GM18909 (cell line): ENCODE results near the gene XKR8.

Experiments used
- ATAC-seq: cut with Tn5 transposase; IDR thresholded peaks from one replicate; pipeline ENCODE4 v1.9.1; 2021; ENCODE audit warnings: mild to moderate bottlenecking; ENCODE audit not compliant: unreplicated experiment, poor library complexity

XKR8 gene

DNA sequence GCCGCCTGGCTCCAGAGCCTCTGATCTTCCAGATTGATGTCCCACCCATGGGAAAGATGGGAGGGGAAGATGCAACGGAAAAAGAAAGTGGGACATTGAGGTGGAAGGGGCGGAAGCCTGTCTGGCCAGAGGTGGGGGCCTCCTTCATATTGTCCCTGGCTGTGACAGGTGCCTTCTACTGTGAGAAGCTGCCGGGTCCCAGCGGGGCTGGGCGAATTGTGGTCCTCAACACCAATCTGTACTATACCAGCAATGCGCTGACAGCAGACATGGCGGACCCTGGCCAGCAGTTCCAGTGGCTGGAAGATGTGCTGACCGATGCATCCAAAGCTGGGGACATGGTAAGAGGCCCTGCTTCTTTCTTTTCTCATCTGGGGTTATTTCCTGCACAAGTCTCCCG lies 5.6 kb upstream of the XKR8 start:
- no peak for ATAC-seq

DNA sequence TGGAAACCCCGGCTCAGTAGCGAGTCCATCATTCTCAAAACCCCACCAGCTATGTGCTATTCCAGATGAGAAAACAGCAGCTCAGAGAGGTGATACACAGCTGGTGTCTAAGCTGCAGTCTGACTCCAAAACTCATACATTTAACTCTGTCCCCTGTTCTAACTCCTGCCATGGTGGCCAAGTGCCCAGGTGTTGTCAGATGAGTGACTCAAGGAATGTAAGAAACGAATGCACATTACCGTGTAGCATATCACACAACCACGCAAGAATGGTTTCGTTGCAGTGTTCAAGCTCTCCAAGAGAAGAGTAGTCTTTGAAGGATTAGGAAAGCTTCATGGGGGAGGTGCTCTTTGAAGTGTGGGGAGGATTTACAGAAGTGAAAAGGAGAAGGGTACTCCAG lies 4.7 kb upstream of the XKR8 start:
- no peak for ATAC-seq

DNA sequence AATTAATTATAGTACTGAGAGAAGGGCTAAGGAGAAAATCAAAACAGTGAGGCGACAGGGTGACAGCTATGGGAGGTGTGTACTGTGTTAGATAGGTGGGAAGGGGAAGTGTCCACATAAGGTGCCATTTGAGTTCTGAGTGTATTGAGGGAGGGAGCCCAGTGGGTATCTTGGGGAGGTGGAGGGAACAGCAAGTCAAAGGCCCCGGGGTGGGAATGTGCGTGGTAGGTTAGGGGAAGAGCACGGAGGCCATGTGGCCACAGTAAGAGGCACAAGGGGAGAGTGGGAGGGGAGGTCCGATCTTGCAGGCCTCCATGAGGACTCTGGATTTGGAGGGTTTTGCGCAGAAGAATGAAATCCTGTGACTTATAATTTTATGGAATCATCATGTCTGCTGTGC lies 3.0 kb upstream of the XKR8 start:
- no peak for ATAC-seq

DNA sequence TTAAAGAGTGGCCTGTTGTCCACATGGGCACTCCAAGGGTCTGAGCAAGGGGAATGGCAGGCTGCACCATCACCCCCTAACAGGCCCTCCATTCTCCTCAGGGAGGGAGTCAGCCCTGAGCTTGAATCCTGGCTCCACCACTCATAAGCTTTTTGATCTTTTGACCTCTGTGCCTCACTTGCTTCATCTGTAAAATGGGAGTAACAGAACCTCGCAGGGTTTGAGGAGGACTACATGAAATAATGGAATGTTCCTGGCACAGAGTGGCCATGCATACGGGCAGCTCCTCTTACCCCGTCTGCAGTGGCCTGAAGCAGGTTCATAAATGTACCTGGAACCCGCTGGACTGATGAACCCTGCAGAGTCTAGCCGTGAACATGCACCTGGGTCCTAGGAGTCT lies 2.1 kb upstream of the XKR8 start:
- no peak for ATAC-seq

DNA sequence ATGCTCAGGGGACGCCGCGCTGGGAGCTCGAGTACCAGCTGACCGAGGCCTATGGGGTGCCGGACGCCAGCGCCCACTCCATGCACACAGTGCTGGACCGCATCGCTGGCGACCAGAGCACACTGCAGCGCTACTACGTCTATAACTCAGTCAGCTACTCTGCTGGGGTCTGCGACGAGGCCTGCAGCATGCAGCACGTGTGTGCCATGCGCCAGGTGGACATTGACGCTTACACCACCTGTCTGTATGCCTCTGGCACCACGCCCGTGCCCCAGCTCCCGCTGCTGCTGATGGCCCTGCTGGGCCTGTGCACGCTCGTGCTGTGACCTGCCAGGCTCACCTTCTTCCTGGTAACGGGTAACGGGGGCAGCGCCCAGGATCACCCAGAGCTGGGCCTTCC lies 1.3 kb upstream of the XKR8 start:
- ATAC-seq, result no peak

DNA sequence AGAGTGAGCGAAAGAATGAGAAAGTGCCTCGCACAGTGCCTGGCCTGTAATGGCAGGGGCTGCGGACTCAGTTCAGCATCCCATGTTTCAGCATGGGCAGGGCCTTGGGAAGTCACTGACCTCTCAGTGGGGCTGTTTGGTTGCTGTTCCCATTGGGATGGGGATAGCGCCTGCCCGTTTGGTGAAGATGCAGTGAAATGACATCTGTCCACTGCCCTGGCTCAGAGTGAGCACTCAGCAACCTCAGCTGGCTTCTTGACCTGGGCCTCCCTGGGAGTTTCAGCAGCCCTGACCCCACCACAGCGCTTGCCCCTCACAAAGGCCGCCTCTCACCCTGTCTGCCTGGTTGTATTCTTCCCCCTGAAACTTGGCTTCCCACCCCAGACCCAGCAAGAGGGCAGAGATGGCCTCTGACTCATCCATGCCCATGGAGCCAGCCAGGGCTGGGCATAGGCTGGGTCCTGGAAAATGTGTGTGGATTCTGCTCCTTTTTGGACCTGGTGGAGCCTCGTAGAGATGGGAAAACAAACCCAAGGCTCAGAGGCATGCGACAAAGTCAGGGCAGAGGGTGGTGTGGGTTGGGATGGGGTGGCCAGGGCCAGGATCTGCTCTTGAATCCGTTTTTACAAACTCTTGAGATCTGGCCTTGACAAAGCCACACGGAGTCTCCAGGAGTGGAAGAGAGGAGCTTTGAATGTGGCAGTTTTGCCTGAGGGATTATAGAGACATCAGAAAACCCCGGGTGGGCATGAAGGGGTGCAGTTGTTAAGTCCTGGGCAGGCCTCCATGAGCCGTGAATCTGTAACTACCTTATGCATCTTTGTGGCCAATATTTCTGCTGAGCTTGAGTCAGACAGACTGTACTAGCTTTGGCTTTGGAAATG lies 1.2 kb downstream of the XKR8 start:
- ATAC-seq, result no peak

DNA sequence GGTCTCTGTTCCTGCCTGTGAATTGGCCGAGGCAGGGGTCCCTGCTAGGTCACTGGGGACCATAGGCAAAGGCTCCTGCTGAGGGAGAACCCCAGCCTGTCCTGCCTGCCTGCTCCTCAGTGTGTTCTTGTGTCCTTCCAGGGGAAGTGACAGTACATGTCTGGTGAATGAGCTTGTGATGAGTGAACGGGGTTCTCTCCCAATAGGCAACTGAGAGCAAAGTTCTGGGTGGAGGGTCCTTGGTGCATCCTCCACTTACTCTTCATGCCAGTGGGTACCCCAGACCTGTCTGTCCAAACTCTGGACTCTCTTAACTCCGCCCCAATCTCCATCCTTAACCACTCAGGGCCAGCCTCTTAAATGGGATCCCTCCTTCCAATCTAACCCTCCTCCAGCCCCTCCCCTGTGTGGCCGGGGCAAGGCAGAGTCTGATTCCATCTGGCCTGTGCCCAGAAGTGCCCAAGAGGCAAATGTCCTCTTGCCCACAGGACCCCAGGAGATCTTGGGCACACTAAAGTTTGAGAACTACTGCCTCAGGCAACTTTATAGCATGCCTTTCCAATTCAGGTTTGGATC lies 2.0 kb downstream of the XKR8 start:
- no peak for ATAC-seq

DNA sequence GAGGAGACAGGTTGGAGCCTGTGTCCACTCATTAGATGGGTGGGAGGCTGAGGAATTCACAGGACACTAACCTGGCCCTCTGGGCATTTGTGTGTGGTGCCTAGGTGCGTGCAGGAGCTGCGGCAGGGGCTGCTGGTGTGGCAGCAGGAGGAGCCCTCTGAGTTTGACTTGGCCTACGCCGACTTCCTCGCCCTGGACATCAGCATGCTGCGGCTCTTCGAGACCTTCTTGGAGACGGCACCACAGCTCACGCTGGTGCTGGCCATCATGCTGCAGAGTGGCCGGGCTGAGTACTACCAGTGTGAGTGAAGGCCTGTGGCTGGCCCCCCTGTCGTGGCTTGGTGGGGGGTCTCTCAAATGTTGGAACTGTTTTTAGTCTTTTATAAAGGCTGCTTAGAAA lies 3.6 kb downstream of the XKR8 start:
- no peak for ATAC-seq

DNA sequence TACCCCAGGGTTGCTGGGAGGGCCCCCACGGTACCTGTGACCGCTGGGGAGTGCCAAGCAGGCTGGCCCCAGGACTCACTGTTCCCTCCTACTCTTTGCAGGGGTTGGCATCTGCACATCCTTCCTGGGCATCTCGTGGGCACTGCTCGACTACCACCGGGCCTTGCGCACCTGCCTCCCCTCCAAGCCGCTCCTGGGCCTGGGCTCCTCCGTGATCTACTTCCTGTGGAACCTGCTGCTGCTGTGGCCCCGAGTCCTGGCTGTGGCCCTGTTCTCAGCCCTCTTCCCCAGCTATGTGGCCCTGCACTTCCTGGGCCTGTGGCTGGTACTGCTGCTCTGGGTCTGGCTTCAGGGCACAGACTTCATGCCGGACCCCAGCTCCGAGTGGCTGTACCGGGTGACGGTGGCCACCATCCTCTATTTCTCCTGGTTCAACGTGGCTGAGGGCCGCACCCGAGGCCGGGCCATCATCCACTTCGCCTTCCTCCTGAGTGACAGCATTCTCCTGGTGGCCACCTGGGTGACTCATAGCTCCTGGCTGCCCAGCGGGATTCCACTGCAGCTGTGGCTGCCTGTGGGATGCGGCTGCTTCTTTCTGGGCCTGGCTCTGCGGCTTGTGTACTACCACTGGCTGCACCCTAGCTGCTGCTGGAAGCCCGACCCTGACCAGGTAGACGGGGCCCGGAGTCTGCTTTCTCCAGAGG lies 6.8 kb downstream of the XKR8 start:
- ATAC-seq, result no peak

DNA sequence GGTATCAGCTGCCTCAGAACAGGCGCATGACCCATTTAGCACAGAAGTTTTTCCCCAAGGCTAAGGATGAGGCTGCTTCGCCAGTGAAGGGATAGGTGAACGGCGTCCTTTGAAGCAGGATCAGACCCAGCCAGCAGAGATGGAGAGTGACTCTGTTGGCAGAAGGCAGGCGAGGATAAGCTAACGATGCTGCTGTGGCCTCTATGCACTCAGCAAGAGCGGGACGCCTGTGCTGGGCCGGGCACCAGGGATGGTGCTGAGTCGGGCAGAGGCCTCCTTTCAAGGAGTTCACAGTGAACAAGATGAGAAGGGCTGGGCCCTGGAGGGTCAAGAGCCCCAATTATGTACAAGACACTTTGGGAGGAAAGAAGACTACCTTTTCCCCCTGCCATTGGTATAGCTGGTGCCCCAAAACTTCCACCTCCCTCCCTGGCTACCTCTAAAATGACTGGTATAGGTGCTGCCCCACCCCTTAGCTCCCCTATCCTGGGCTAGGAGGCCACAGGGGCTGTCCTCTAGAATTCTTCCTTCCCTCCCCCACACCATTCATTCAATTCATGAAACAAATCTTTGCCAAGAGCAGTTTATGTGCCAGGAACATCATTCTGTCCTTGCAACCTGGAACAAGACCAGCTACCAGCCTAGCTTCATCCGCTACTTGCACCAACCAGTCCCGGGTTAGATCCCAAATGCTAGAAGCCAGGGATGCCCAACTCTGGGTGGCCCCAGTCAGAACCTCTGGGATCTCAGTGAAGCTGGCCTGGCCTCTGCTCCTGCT lies 7.5 kb downstream of the XKR8 start:
- no peak for ATAC-seq

DNA sequence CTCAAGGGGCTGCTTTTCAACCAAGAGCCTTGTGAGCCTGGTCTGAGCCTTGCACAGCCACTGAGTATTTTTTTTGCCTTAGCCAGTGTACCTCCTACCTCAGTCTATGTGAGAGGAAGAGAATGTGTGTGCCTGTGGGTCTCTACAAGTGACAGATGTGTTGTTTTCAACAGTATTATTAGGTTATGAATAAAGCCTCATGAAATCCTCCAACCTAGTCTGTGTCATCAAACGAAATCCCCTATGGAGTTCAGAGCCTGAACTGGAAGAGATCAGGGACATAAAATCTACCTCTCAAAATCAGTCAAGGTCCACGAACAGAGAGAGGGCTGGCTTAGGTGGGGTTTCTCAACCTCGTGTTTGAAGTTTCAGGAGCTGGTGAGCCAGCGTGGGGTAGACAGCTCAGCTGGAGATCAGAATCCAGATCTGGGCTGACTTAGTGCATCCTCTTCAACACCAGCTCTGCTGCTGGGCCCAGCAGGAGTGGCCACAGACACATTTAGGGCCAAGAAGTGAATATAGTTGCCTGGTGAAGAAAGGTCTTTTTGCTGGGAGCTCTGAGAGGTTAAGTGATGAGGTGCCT lies 8.2 kb downstream of the XKR8 start:
- ATAC-seq, result no peak

DNA sequence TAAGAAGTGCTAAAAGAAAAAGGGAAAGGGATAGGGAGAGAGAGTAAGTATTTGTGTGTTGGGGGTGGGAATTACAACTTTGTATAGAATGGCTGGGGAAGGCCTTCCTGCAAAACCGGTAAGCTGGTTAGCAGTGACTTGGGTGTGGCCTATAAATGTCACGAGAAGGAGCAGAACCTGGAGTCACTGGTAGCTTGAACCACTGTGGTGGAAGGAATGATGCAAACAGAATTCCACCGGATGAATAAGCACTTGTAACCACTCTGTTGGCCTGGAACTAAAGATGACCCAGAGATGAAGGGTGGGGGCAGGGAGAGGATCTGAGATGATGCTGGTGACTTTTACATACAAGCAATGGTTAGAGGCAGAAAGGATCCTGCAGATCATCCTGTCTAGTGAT lies 8.9 kb downstream of the XKR8 start:
- ATAC-seq, result no peak

DNA sequence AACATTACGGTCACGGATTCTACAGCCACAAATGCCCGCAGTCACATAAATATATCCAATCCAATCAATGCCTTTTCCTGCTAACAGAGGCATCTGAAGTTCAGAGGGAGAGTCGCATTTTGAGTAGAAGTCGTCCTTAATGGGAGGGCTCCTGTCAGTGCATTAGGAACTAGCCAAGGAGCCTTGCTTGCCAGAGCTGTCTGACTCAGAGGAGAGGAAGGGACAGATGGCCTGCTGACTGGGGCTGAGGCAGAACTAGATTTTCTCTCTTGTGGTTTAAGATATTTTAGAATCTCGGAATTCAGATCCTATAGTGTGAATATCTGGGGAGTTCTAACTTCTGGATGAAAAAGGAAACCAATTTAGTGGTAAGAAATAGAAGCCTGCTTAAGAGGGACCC lies 10.6 kb downstream of the XKR8 start:
- no peak for ATAC-seq

DNA sequence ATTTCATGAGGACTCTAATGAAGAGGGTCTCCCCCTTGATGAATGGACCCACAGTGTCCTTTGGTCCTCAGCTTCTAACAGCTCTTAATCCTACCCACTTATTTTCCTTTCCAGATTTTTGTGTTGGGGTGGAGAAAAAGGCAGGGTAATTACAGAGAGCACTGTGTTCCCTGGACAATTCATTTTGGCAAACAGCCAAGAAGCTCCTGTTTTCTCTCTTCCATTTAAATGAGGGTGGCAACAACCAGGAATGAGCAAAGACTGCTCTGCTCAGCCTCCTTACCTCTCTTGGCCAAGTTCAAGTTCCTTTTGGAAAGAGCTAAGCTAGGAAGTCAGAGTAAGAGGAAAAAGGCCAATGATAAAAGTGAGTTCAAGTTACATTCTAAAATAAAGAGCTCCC lies 11.9 kb downstream of the XKR8 start:
- ATAC-seq, result no peak

DNA sequence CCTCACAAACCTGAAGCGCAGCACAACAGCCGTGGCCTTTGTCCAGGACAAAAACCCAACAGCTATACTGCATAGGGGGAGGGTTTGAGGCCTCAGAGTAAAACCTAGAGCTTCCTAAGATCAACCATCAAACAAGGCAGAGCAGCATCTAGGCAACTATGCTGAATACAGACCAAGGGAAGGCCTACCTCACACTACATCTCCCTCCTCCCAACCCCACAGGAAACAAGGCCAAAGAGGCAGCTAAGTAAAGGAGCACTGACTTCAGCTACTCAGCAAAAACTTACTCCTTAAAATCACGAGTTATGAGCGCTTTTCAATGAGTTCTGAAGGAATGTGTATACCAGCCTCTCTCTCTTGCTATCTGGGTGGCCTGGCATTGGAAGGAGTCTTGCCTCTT lies 12.4 kb downstream of the XKR8 start:
- no peak for ATAC-seq

DNA sequence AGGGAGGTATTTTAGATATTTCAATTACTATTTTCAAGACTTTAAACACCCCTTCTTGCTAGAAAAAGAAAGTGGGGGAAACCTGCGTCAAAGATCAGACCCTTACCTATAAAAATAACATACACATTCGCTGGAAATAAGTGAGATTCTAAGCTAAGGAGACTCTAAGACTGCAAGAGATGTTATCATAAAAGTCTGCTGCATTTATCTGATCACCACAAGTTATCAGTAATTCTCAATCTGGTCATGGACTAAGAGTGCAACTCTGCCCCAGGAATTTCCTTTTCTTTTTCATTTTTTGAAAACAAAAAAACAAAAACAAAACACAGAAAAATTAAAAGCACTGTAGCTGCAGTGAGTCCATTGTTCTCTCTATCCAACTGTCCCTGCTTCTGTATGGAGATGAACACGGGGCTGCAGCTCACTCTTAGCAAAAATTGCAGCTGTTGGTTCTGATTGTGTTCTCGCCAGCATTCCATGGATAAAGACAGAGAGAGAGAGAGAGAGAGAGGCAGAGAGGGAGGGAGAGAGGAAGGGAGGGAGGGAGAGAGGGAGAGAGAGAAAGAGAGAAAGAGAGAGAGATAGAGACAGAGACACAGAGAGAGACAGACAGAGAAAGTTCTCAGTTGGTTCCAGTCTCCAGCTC lies 14.1 kb downstream of the XKR8 start:
- ATAC-seq, result no peak

DNA sequence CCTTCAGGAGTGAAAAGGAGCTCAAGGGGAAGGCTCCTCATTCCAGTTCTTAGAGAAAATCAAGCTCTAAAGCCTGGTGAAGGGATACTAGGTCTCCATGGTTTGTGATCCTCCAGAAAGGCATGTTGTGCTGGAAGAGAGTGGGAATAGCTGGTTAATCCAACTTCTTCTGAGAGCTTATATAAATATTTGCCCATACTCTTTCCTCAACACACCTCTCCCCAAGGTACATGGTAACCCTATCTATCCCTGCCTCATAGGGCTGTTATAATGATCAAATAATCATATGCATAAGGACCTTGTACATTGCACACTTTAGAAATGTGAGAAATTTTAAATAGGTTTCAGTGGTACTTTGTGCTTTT lies 14.6 kb downstream of the XKR8 start:
- ATAC-seq, result no peak

DNA sequence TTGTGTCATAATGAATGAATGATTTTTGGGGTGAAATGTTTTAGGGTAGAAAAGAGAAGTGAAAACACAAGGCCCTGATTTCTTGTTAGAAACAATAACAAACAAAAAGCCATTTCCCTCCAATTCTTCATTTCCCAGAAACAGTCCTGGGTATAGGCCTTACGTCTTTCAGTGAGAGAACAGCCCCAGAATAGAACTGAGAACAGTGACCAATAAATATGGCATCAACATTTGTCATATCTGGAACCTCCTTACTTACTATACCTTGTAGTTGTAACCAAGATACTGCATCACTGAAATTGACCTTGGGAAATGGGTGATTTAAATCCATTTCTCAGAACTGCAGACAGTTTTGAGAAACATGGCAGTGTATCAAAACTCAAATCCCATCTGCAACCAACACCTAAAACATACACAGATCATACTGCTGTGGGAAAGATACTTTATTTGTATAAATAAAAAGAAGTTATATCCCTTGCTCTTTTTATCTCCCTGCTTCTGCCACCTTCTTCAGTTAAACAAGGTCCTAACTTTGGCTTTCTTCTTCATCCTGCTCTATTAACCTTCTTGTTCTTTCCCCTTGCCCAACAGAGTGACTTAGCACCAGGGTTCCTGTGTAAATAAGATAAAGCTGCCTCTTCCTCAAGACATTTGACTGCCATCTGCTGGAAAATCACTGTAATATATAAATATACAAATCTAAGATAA lies 19.5 kb downstream of the XKR8 start:
- ATAC-seq, result no peak

DNA sequence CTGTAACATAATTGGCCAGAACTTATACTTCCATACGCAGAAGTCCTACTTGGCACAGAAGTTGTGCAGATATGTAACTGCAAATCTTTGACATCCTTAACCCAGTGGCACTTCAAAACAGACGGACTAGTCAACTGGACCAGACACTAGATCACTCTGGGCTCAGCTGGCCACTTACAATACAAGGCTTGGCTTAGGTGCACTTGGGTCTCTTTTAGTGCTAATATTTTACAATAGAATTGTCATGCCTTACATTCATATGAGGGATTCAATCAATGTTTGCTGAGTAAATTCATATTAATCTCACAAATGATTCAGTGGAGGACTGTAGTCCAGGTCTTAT lies 20.1 kb downstream of the XKR8 start:
- no peak for ATAC-seq
